CD4-positive, alpha-beta memory T cell (primary cell): ENCODE measurements around the gene SPECC1. TPM values are rescaled to one million over a fixed set of nuclear protein-coding genes. Genes with fewer than 3 reads are reported as not detected.
"Not testable (repeated sequence)": the region's sequence is repeated elsewhere in the genome, so short reads cannot be mapped to it uniquely, and the experiment has no call there.

Experiments used
- CTCF ChIA-PET: fragments of 350-600 bp; sonication (Branson Sonifier 250); formaldehyde crosslinking; loops from one replicate; lab custom pipeline; 2021; ENCODE audit warnings: inconsistent platforms; ENCODE audit not compliant: partially characterized antibody; lab: Charles Lee
- POLR2A ChIA-PET: fragments of 350-600 bp; sonication (Branson Sonifier 250); formaldehyde crosslinking; loops from one replicate; lab custom pipeline; 2021; ENCODE audit not compliant: partially characterized antibody; lab: Charles Lee
- DNase-seq, 5 donors: peaks; one replicate each; pipeline versions ENCODE4 v3.0.0 to v3.0.0-alpha.2; 2020 to 2022; ENCODE audit warnings: mixed read lengths in 1 of 5
- H3K27ac ChIP-seq: one replicate; pipeline ENCODE4 v1.7.0; 2013; ENCODE audit warnings: low read depth, low read length
- H3K27me3 ChIP-seq: 2 replicates; pipeline ENCODE4 v1.7.0; 2013; ENCODE audit warnings: mild to moderate bottlenecking, low read length, moderate library complexity; ENCODE audit not compliant: insufficient read depth
- H3K36me3 ChIP-seq: 2 replicates; pipeline ENCODE4 v1.7.0; 2013; ENCODE audit warnings: mild to moderate bottlenecking, low read length, moderate library complexity; ENCODE audit not compliant: insufficient read depth
- H3K4me1 ChIP-seq: 2 replicates; pipeline ENCODE4 v1.7.0; 2013; ENCODE audit warnings: mild to moderate bottlenecking, low read length, moderate library complexity; ENCODE audit not compliant: insufficient read depth
- H3K4me3 ChIP-seq, 2 donors: one replicate each; pipeline ENCODE4 v1.7.0; 2013; ENCODE audit warnings: low read length in 2 of 2, mild to moderate bottlenecking in 1 of 2
- H3K9me3 ChIP-seq, 2 donors: one replicate each; pipeline ENCODE4 v1.7.0; 2013; ENCODE audit warnings: low read length in 2 of 2, control low read depth in 1 of 2; ENCODE audit not compliant: control insufficient read depth in 1 of 2
- H3K27ac Mint-ChIP-seq, 7 donors: one replicate each; pipeline ENCODE4 v1.8.0; 2020 to 2021; ENCODE audit warnings: mixed read lengths in 7 of 7, mild to moderate bottlenecking in 6 of 7, inconsistent platforms in 3 of 7, moderate library complexity in 3 of 7
- H3K27me3 Mint-ChIP-seq, 2 donors: one replicate each; pipeline ENCODE4 v1.8.0; 2020 to 2021; ENCODE audit warnings: mixed read lengths in 2 of 2
- H3K36me3 Mint-ChIP-seq, 2 donors: one replicate each; pipeline ENCODE4 v1.8.0; 2020 to 2021; ENCODE audit warnings: mixed read lengths in 2 of 2, inconsistent platforms in 1 of 2, mild to moderate bottlenecking in 1 of 2
- H3K4me1 Mint-ChIP-seq, 4 donors: one replicate each; pipeline ENCODE4 v1.8.0; 2020 to 2021; ENCODE audit warnings: mixed read lengths in 4 of 4, mild to moderate bottlenecking in 1 of 4
- H3K4me3 Mint-ChIP-seq, 8 donors: one replicate each; pipeline ENCODE4 v1.8.0; 2020 to 2021; ENCODE audit warnings: mixed read lengths in 8 of 8, mild to moderate bottlenecking in 7 of 8, moderate library complexity in 6 of 8, inconsistent platforms in 3 of 8
- H3K9me3 Mint-ChIP-seq, 8 donors: one replicate each; pipeline ENCODE4 v1.8.0; 2020 to 2021; ENCODE audit warnings: mixed read lengths in 8 of 8, mild to moderate bottlenecking in 5 of 8, inconsistent platforms in 3 of 8, moderate library complexity in 1 of 8
- intact Hi-C: fragments of 100-400 bp; cut with micrococcal nuclease; formaldehyde crosslinking; loops from one replicate; pipeline ENCODE4 v1.15.1; 2023
- polyA plus RNA-seq, 2 donors: library from polyadenylated mRNA; unstranded; fragments of 300-500 nt; fragmentation: Illumina TruSeq; gene quantifications; one replicate each; pipeline ENCODE4 v1.2.3, GENCODE V29; 2021
- total RNA-seq, 2 experiments: library from RNA; stranded (reverse); gene quantifications; one replicate each; pipeline ENCODE4 v1.2.3, GENCODE V29; 2021

The SPECC1 gene
- total and polyA plus RNA-seq, 4 experiments from 2014 or later: 1.7 to 13.4 (median 8.7) TPM

- ChIA-PET CTCF (no interaction called here), POLR2A (no interaction called here)
- Histone ChIP-seq H3K4me3 (no peak overlapping the region), H3K9me3 (no peaks in the 10 kb centered on the region), H3K36me3 (no peaks in the 10 kb centered on the region), H3K27ac (no peak overlapping the region), H3K27me3 (no peaks in the 10 kb centered on the region), H3K4me1 (peaks cover 19% of the 10 kb centered on the region)
- no peak for DNase-seq
- Mint-ChIP-seq H3K27me3 (no peaks in the 10 kb centered on the region), H3K27ac (no peak overlapping the region), H3K4me1 (peaks cover 3 to 8% (median 4%) of the 10 kb centered on the region in 4 donors), H3K9me3 (no peaks in the 10 kb centered on the region), H3K4me3 (peak overlapping the region in 1 of 8 donors; percentile 43), H3K36me3 (peaks cover 0 to 2% of the 10 kb centered on the region in 2 donors)
- intact Hi-C loops: loop anchor here (10.0 kb wide), 1 partner anchor 1396 kb away; no protein-coding TSS in a partner anchor
Measured at GRCh38 chr17:20158580-20158979, 149.4 kb downstream of the SPECC1 start.

GRCh38 chr17:20159406-20160069, 150.4 kb downstream of the SPECC1 start:
- Mint-ChIP-seq H3K27me3 (no peaks in the 10 kb centered on the region), H3K27ac (peak overlapping the region in 1 of 7 donors; percentile 29), H3K9me3 (no peaks in the 10 kb centered on the region), H3K4me3 (no peak overlapping the region), H3K36me3 (peaks cover 0 to 2% of the 10 kb centered on the region in 2 donors), H3K4me1 (peaks cover 3 to 8% (median 4%) of the 10 kb centered on the region in 4 donors)
- no peak overlapping the region for H3K27ac ChIP-seq
- H3K27me3 ChIP-seq: no peaks in the 10 kb centered on the region
- ChIA-PET POLR2A (no interaction called here), CTCF (no interaction called here)
- intact Hi-C loops: loop anchor here (10.0 kb wide), 1 partner anchor 1395 kb away; no protein-coding TSS in a partner anchor
- peaks cover 19% of the 10 kb centered on the region for H3K4me1 ChIP-seq
- DNase-seq: no peak
- H3K36me3 ChIP-seq: no peaks in the 10 kb centered on the region
- no peaks in the 10 kb centered on the region for H3K9me3 ChIP-seq
- no peak overlapping the region for H3K4me3 ChIP-seq

- not testable (repeated sequence) for H3K4me1 ChIP-seq
Measured at GRCh38 chr17:20165516-20165915, 156.4 kb downstream of the SPECC1 start.

GRCh38 chr17:20170085-20170484, 160.9 kb downstream of the SPECC1 start:
- Mint-ChIP-seq H3K9me3 (no peaks in the 10 kb centered on the region), H3K27ac (no peak overlapping the region), H3K36me3 (no peaks in the 10 kb centered on the region), H3K27me3 (no peaks in the 10 kb centered on the region), H3K4me3 (no peak overlapping the region), H3K4me1 (no peaks in the 10 kb centered on the region)
- Histone ChIP-seq H3K9me3 (no peaks in the 10 kb centered on the region), H3K27me3 (no peaks in the 10 kb centered on the region), H3K4me1 (no peaks in the 10 kb centered on the region), H3K4me3 (no peak overlapping the region), H3K27ac (no peak overlapping the region), H3K36me3 (no peaks in the 10 kb centered on the region)
- intact Hi-C loops: no loop called here
- no peak for DNase-seq
- CTCF ChIA-PET: no interaction called here
- POLR2A ChIA-PET: no interaction called here

More at GRCh38 chr17:20165516-20165915, 156.4 kb downstream of the SPECC1 start:
- H3K9me3 Mint-ChIP-seq, DNase-seq, POLR2A ChIA-PET, H3K27ac Mint-ChIP-seq, H3K27me3 ChIP-seq, H3K9me3 ChIP-seq, H3K4me1 Mint-ChIP-seq, H3K27me3 Mint-ChIP-seq, H3K36me3 ChIP-seq, intact Hi-C loops, H3K4me3 ChIP-seq, CTCF ChIA-PET, H3K4me3 Mint-ChIP-seq, H3K36me3 Mint-ChIP-seq, H3K27ac ChIP-seq: not testable (repeated sequence)

GRCh38 chr17:20171741-20172365, 162.7 kb downstream of the SPECC1 start:
- Mint-ChIP-seq H3K9me3 (no peaks in the 10 kb centered on the region), H3K36me3 (no peaks in the 10 kb centered on the region), H3K27ac (peak overlapping the region in 1 of 7 donors; percentile 12), H3K4me1 (no peaks in the 10 kb centered on the region), H3K4me3 (no peak overlapping the region), H3K27me3 (no peaks in the 10 kb centered on the region)
- POLR2A ChIA-PET: no interaction called here
- no peaks in the 10 kb centered on the region for H3K4me1 ChIP-seq
- CTCF ChIA-PET: no interaction called here
- H3K36me3 ChIP-seq: no peaks in the 10 kb centered on the region
- H3K4me3 ChIP-seq: no peak overlapping the region
- no peak for DNase-seq
- no peaks in the 10 kb centered on the region for H3K27me3 ChIP-seq
- H3K9me3 ChIP-seq: no peaks in the 10 kb centered on the region
- H3K27ac ChIP-seq: no peak overlapping the region
- intact Hi-C loops: no loop called here

GRCh38 chr17:20172376-20172775, 163.2 kb downstream of the SPECC1 start:
- Mint-ChIP-seq H3K36me3 (no peaks in the 10 kb centered on the region), H3K4me1 (no peaks in the 10 kb centered on the region), H3K9me3 (no peaks in the 10 kb centered on the region), H3K27me3 (no peaks in the 10 kb centered on the region), H3K27ac (no peak overlapping the region), H3K4me3 (no peak overlapping the region)
- no peak for DNase-seq
- ChIA-PET CTCF (no interaction called here), POLR2A (no interaction called here)
- no peaks in the 10 kb centered on the region for H3K36me3 ChIP-seq
- no peak overlapping the region for H3K4me3 ChIP-seq
- H3K4me1 ChIP-seq: no peaks in the 10 kb centered on the region
- no peaks in the 10 kb centered on the region for H3K9me3 ChIP-seq
- H3K27ac ChIP-seq: no peak overlapping the region
- intact Hi-C loops: no loop called here
- no peaks in the 10 kb centered on the region for H3K27me3 ChIP-seq

- intact Hi-C loops: no loop called here
- H3K4me1 Mint-ChIP-seq: no peaks in the 10 kb centered on the region
- ChIA-PET CTCF (no interaction called here), POLR2A (no interaction called here)
- Histone ChIP-seq H3K4me1 (no peaks in the 10 kb centered on the region), H3K9me3 (no peaks in the 10 kb centered on the region), H3K27me3 (no peaks in the 10 kb centered on the region), H3K4me3 (no peak overlapping the region), H3K36me3 (no peaks in the 10 kb centered on the region), H3K27ac (no peak overlapping the region)
- H3K27me3 Mint-ChIP-seq: peaks cover 0 to under 1% of the 10 kb centered on the region in 2 donors
- no peaks in the 10 kb centered on the region for H3K9me3 Mint-ChIP-seq
- H3K27ac Mint-ChIP-seq: no peak overlapping the region
- no peaks in the 10 kb centered on the region for H3K36me3 Mint-ChIP-seq
- DNase-seq: no peak
- no peak overlapping the region for H3K4me3 Mint-ChIP-seq
Measured at GRCh38 chr17:20173091-20173490, 163.9 kb downstream of the SPECC1 start.
